Ectodermal cell (in vitro differentiated cells): ENCODE results near the gene SLC27A4.

Source experiments
- H3K27ac ChIP-seq: 2 replicates; pipeline ENCODE4 v1.7.0; 2013; ENCODE audit warnings: mild to moderate bottlenecking, low read depth, low read length; ENCODE audit not compliant: insufficient read depth, poor library complexity, severe bottlenecking
- H3K27me3 ChIP-seq: 2 replicates; pipeline ENCODE4 v1.7.0; 2013; ENCODE audit warnings: mild to moderate bottlenecking, low read length; ENCODE audit not compliant: insufficient read depth, control insufficient read depth, poor library complexity, severe bottlenecking
- H3K36me3 ChIP-seq: one replicate; pipeline ENCODE4 v1.7.0; 2013; ENCODE audit warnings: low read length; ENCODE audit not compliant: control insufficient read depth, insufficient read depth
- H3K4me1 ChIP-seq: one replicate; pipeline ENCODE4 v1.7.0; 2013; ENCODE audit warnings: low read length; ENCODE audit not compliant: control insufficient read depth, insufficient read depth
- H3K4me3 ChIP-seq: 2 replicates; pipeline ENCODE4 v1.7.0; 2013; ENCODE audit warnings: low read depth, low read length, control low read depth; ENCODE audit not compliant: insufficient read depth
- H3K9me3 ChIP-seq: 2 replicates; pipeline ENCODE4 v1.7.0; 2013; ENCODE audit warnings: mild to moderate bottlenecking, low read length, moderate library complexity; ENCODE audit not compliant: control insufficient read depth
- WGBS, 2 experiments: methylation state at CpG; one replicate each; pipeline ENCODE4 v1.1.7; 2013; ENCODE audit warnings: missing lambda C conversion rate in 2 of 2; 5-methylcytosine and 5-hydroxymethylcytosine counted together

Gene SLC27A4

GRCh38 chr9:128390813-128391711 is 50.7 kb downstream of the SLC27A4 start:
- H3K4me1 ChIP-seq = peaks cover 59% of the 10 kb centered on the region
- peak overlapping the region; percentile 65 for H3K4me3 ChIP-seq
- WGBS, 2 experiments = 55 to 66% methylated on average over 6 to 8 of the region's 8 CpGs
- H3K27ac ChIP-seq = peak overlapping the region; percentile 48
- H3K27me3 ChIP-seq = peaks cover 61% of the 10 kb centered on the region
- H3K36me3 ChIP-seq = peaks cover 5% of the 10 kb centered on the region
- no peaks in the 10 kb centered on the region for H3K9me3 ChIP-seq

- Histone ChIP-seq H3K4me1 (peaks cover 53% of the 10 kb centered on the region), H3K27me3 (peaks cover 69% of the 10 kb centered on the region), H3K36me3 (peaks cover 5% of the 10 kb centered on the region), H3K27ac (no peak overlapping the region), H3K9me3 (no peaks in the 10 kb centered on the region), H3K4me3 (peak overlapping the region; percentile 65)
- WGBS, 2 experiments = 4% methylated on average over 21 of the region's 21 CpGs
Observed at GRCh38 chr9:128391956-128392301, 51.6 kb downstream of the SLC27A4 start.

GRCh38 chr9:128392302-128393144 is 52.2 kb downstream of the SLC27A4 start:
- peak overlapping the region; percentile 65 for H3K4me3 ChIP-seq
- peaks cover 5% of the 10 kb centered on the region for H3K36me3 ChIP-seq
- peaks cover 55% of the 10 kb centered on the region for H3K4me1 ChIP-seq
- no peaks in the 10 kb centered on the region for H3K9me3 ChIP-seq
- 0 to 1% methylated on average over 88 of the region's 88 CpGs for WGBS, 2 experiments
- H3K27me3 ChIP-seq = peaks cover 75% of the 10 kb centered on the region
- H3K27ac ChIP-seq = peak overlapping the region; percentile 65

- no peaks in the 10 kb centered on the region for H3K9me3 ChIP-seq
- peaks cover 83% of the 10 kb centered on the region for H3K27me3 ChIP-seq
- peak overlapping the region; percentile 65 for H3K4me3 ChIP-seq
- 1% methylated on average over 56 of the region's 56 CpGs for WGBS, 2 experiments
- peaks cover 53% of the 10 kb centered on the region for H3K4me1 ChIP-seq
- H3K36me3 ChIP-seq = peaks cover 5% of the 10 kb centered on the region
- H3K27ac ChIP-seq = peak overlapping the region; percentile 65
Observed at GRCh38 chr9:128393145-128393775, 52.9 kb downstream of the SLC27A4 start.

- Histone ChIP-seq H3K4me1 (peaks cover 50% of the 10 kb centered on the region), H3K36me3 (no peaks in the 10 kb centered on the region), H3K27me3 (peaks cover 90% of the 10 kb centered on the region), H3K27ac (peak overlapping the region; percentile 62), H3K9me3 (no peaks in the 10 kb centered on the region), H3K4me3 (peak overlapping the region; percentile 65)
- WGBS, 2 experiments = 6% methylated on average over 7 of the region's 7 CpGs
Observed at GRCh38 chr9:128393970-128394369, 53.6 kb downstream of the SLC27A4 start.

- Histone ChIP-seq H3K27me3 (peaks cover 96% of the 10 kb centered on the region), H3K36me3 (no peaks in the 10 kb centered on the region), H3K4me1 (peaks cover 44% of the 10 kb centered on the region), H3K4me3 (no peak overlapping the region), H3K27ac (no peak overlapping the region), H3K9me3 (no peaks in the 10 kb centered on the region)
- WGBS, 2 experiments = 14 to 16% methylated on average over 9 of the region's 9 CpGs
Observed at GRCh38 chr9:128394379-128395168, 54.2 kb downstream of the SLC27A4 start.

- H3K4me1 ChIP-seq = peaks cover 32% of the 10 kb centered on the region
- peaks cover 92% of the 10 kb centered on the region for H3K27me3 ChIP-seq
- no peak overlapping the region for H3K27ac ChIP-seq
- no peak overlapping the region for H3K4me3 ChIP-seq
- WGBS, 2 experiments = 8 to 9% methylated on average over 19 of the region's 19 CpGs
- H3K9me3 ChIP-seq = no peaks in the 10 kb centered on the region
- no peaks in the 10 kb centered on the region for H3K36me3 ChIP-seq
Observed at GRCh38 chr9:128396970-128397613, 56.8 kb downstream of the SLC27A4 start.

GRCh38 chr9:128397831-128398230 is 57.5 kb downstream of the SLC27A4 start:
- Histone ChIP-seq H3K27me3 (peaks cover 86% of the 10 kb centered on the region), H3K36me3 (no peaks in the 10 kb centered on the region), H3K27ac (no peak overlapping the region), H3K4me3 (no peak overlapping the region), H3K9me3 (no peaks in the 10 kb centered on the region), H3K4me1 (peaks cover 32% of the 10 kb centered on the region)
- WGBS, 2 experiments = 68 to 69% methylated on average over 7 of the region's 7 CpGs

GRCh38 chr9:128399861-128400260 is 59.5 kb downstream of the SLC27A4 start:
- Histone ChIP-seq H3K9me3 (no peaks in the 10 kb centered on the region), H3K27ac (no peak overlapping the region), H3K4me3 (no peak overlapping the region), H3K36me3 (no peaks in the 10 kb centered on the region), H3K27me3 (peaks cover 79% of the 10 kb centered on the region), H3K4me1 (peaks cover 19% of the 10 kb centered on the region)
- WGBS, 2 experiments = 79 to 84% methylated on average over 3 of the region's 3 CpGs
